PFSK-1 (cell line): Measurements from ENCODE around the gene AKAP1.
A peak's percentile ranks its signal among the peaks of the same experiment; 100 is the strongest.

Experiments
- FOXP2 ChIP-seq: optimal IDR thresholded peaks from 2 replicates; pipeline ENCODE3; 2011; ENCODE audit warnings: borderline replicate concordance, control low read depth, inconsistent platforms; ENCODE audit not compliant: insufficient read depth; ENCODE audit errors: extremely low read length, extremely low read depth
- POLR2AphosphoS5 ChIP-seq: IDR thresholded peaks from 2 replicates; pipeline ENCODE4 v1.6.1; 2012; ENCODE audit warnings: low read depth, mild to moderate bottlenecking, control low read depth, low read length, moderate library complexity
- REST ChIP-seq, 2 experiments: IDR thresholded peaks; 2 replicates each; pipeline versions ENCODE4 v1.6.1 to v1.8.0; 2011 to 2012; ENCODE audit warnings: low read depth in 2 of 2, low read length in 2 of 2, control low read depth in 1 of 2, inconsistent platforms in 1 of 2, mild to moderate bottlenecking in 1 of 2, moderate library complexity in 1 of 2; ENCODE audit not compliant: insufficient read depth in 1 of 2
- SIN3A ChIP-seq: IDR thresholded peaks from 2 replicates; pipeline ENCODE4 v1.6.1; 2012; ENCODE audit warnings: mild to moderate bottlenecking, low read length, moderate library complexity, borderline replicate concordance; ENCODE audit not compliant: insufficient read depth
- TAF1 ChIP-seq: IDR thresholded peaks from 2 replicates; pipeline ENCODE4 v1.6.1; 2012; ENCODE audit warnings: low read length, control low read depth, borderline replicate concordance; ENCODE audit not compliant: insufficient read depth

AKAP1 gene

GRCh38 chr17:57082441-57082840 is 2.6 kb upstream of the AKAP1 start:
- no peak for TF ChIP-seq TAF1
- TF ChIP-seq FOXP2, result no peak
- no peak for TF ChIP-seq SIN3A
- no peak for TF ChIP-seq REST (IDR thresholded peaks at IDR 0.05; ENCODE audit: insufficient read depth in 1 of 2, low read depth in 2 of 2, low read length in 2 of 2)
- no peak for TF ChIP-seq POLR2AphosphoS5

DNA sequence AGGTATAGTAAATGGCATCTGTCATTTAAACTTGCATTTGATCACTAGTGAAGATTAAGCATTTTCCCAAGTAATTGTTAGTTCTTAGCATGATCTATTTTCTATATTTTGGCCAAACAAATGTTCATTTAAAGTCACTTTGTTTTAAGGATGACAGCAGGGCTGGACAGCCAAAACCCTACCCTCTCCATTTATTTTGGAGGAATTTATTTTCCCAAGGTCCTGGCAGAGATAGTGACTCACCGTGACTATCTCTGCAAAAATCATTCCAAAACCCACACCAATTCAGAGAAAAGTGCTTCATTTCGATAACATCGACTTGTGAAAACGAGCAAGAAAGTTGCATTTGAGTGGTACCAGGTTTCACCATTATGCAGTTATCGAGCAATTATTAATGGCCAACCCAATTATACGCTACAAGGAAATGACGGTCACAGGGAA is 665 bp upstream of the AKAP1 start:
- TF ChIP-seq POLR2AphosphoS5 (no peak), SIN3A (no peak), FOXP2 (no peak), TAF1 (no peak), REST (IDR thresholded peaks at IDR 0.05; ENCODE audit: insufficient read depth in 1 of 2, low read depth in 2 of 2, low read length in 2 of 2) (no peak)

DNA sequence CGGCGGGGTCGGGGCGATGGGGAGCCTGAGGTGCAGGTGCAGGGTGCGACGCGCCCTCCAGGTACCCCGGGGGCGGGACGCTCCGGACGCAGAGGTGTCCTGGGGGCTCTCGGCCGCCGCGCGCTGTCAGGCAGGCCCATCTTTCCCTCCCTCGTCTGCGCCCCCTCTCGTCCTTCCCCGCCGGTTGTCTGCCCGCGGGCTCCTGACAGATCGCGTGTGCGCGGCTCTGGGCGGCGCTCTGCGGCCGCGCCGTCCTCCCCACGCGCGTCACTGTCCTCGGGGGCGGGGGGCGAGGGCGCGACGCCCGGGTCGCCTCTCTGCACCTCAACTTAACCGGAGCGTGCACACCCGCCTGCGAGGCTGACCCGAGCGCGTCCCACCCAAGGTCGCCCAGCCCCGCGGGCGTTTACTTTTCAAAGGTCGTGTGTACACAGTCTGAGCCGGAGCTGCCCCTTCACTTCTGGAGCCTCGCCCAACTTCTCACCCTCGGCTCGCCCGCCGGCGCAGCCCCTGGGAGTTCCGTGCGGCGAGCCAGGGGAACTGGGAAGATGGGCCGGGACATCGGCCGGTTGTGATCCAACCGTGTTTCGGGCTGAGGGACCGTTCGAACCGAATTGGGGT is 512 bp downstream of the AKAP1 start:
- TF ChIP-seq SIN3A, result 0 out of 2 replicates have a peak, but pooled peaks have one; percentile 14
- no peak for TF ChIP-seq TAF1
- no peak for TF ChIP-seq REST (IDR thresholded peaks at IDR 0.05; ENCODE audit: insufficient read depth in 1 of 2, low read depth in 2 of 2, low read length in 2 of 2)
- TF ChIP-seq POLR2AphosphoS5, result no peak; the same call in 1 of the 2 replicates
- peak; percentile 81 for TF ChIP-seq FOXP2

GRCh38 chr17:57086069-57086930 is 1.3 kb downstream of the AKAP1 start:
- TF ChIP-seq FOXP2 (no peak), SIN3A (no peak), TAF1 (0 out of 2 replicates have a peak, but pooled peaks have one; percentile 23), REST (IDR thresholded peaks at IDR 0.05; ENCODE audit: insufficient read depth in 1 of 2, low read depth in 2 of 2, low read length in 2 of 2) (no peak)
